OCI-LY3 (cell line): ENCODE results near the gene PSENEN.
"Not testable (repeated sequence)": the region's sequence is repeated elsewhere in the genome, so short reads cannot be mapped to it uniquely, and the experiment has no call there.

Experiments
- H2AFZ ChIP-seq: fragments of 200-600, 300-600 bp; shearing (Covaris generic); 2 replicates; pipeline ENCODE4 v1.6.0; 2014; ENCODE audit warnings: antibody characterized with exemption, low read depth, low read length
- H3K27ac ChIP-seq: fragments of 200-600, 300-600 bp; sonication (generic); 2 replicates; pipeline ENCODE4 v1.5.1; 2014; ENCODE audit warnings: mild to moderate bottlenecking, low read length, moderate library complexity, mixed read lengths
- H3K27me3 ChIP-seq: fragments of 200-600, 300-600 bp; sonication (generic); 2 replicates; pipeline ENCODE4 v1.6.1; 2014; ENCODE audit warnings: low read depth, low read length, mixed read lengths
- H3K36me3 ChIP-seq: fragments of 200-600, 300-600 bp; sonication (generic); replicated peaks from 2 replicates; pipeline ENCODE3; 2014; ENCODE audit warnings: low read depth, low read length, mixed read lengths
- H3K4me1 ChIP-seq: fragments of 300-600, 200-600 bp; sonication (generic); 2 replicates; pipeline ENCODE4 v1.6.1; 2014; ENCODE audit warnings: low read length, mixed read lengths
- H3K4me2 ChIP-seq: fragments of 200-600, 300-600 bp; sonication (generic); 2 replicates; pipeline ENCODE4 v1.6.1; 2014; ENCODE audit warnings: low read length, mixed read lengths
- H3K4me3 ChIP-seq: fragments of 300-600, 200-600 bp; sonication (generic); 2 replicates; pipeline ENCODE4 v1.5.1; 2014; ENCODE audit warnings: antibody characterized with exemption, mild to moderate bottlenecking, low read length, moderate library complexity
- H3K79me2 ChIP-seq: fragments of 300-600, 200-600 bp; shearing (Covaris generic); 2 replicates; pipeline ENCODE4 v1.6.1; 2014; ENCODE audit warnings: mild to moderate bottlenecking, low read length, mixed read lengths
- H3K9ac ChIP-seq: fragments of 300-600, 200-600 bp; shearing (Covaris generic); 2 replicates; pipeline ENCODE4 v1.6.0; 2014; ENCODE audit warnings: mild to moderate bottlenecking, low read length, moderate library complexity
- H3K9me3 ChIP-seq: fragments of 200-600, 300-600 bp; shearing (Covaris generic); 2 replicates; pipeline ENCODE4 v1.6.1; 2014; ENCODE audit warnings: low read length, mixed read lengths; ENCODE audit not compliant: insufficient read depth
- H4K20me1 ChIP-seq: fragments of 200-600, 300-600 bp; sonication (generic); 2 replicates; pipeline ENCODE4 v1.6.1; 2016; ENCODE audit warnings: low read length, mixed read lengths; ENCODE audit not compliant: insufficient read depth
- EZH2phosphoT487 ChIP-seq: fragments of 200-600 bp; shearing (Covaris generic); IDR thresholded peaks from 2 replicates; pipeline ENCODE4 v1.6.1; 2018; ENCODE audit warnings: antibody characterized with exemption, mixed run types, low read depth
- TF ChIP-seq, protein P1 (sequence below): fragments of 200-600, 300-600 bp; sonication (generic); IDR thresholded peaks from 2 replicates; pipeline ENCODE4 v1.5.1; 2014; ENCODE audit warnings: antibody characterized with exemption, low read length, low read depth

Gene PSENEN

DNA sequence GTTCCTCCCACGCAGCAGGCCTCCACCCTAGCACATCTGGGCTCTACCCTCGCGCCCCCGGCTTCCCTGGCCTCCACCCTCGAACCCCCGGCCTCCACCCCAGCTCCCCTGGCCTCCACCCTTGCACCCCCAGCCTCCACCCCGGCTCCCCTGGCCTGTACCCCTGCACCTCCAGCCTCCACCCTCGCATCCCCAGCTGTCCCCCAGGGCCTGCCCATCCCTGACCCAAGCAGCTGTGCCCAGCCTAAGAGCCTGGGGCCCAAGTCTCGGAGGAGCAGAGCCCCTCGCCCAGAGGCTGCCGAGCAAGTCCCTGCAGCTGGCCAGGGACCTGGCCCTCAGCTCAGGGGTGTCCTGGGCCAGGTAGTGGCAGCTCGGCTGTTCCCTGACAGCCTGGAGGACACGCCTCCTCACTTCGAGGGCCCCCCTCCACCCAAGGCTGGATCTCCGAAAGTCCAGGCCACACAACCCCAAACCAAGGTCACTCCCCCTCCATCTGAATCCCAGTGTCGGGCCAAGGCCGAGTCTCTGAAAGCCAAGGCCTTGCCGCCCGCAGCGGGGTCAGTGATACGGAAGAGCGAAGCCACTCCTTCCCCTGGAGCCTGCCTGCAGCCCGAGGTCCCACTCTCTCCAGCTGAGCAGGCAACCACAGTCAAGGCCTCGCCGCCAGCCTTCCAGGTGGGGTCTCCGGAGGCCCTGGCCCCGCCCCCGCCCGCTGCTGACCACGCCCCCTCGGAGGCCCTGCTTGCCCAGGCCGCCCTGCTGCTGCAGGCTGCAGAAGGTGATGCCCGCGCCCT is 22.0 kb downstream of the PSENEN start:
- H3K27ac ChIP-seq, result no peak overlapping the region
- TF ChIP-seq EZH2phosphoT487, result no peak
- TF ChIP-seq, protein P1, sequence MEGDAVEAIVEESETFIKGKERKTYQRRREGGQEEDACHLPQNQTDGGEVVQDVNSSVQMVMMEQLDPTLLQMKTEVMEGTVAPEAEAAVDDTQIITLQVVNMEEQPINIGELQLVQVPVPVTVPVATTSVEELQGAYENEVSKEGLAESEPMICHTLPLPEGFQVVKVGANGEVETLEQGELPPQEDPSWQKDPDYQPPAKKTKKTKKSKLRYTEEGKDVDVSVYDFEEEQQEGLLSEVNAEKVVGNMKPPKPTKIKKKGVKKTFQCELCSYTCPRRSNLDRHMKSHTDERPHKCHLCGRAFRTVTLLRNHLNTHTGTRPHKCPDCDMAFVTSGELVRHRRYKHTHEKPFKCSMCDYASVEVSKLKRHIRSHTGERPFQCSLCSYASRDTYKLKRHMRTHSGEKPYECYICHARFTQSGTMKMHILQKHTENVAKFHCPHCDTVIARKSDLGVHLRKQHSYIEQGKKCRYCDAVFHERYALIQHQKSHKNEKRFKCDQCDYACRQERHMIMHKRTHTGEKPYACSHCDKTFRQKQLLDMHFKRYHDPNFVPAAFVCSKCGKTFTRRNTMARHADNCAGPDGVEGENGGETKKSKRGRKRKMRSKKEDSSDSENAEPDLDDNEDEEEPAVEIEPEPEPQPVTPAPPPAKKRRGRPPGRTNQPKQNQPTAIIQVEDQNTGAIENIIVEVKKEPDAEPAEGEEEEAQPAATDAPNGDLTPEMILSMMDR, result no peak
- H2AFZ ChIP-seq, result no peak overlapping the region
- H4K20me1 ChIP-seq, result no peaks in the 10 kb centered on the region
- H3K36me3 ChIP-seq, result peaks cover 17% of the 10 kb centered on the region
- H3K9ac ChIP-seq, result no peak overlapping the region
- no peaks in the 10 kb centered on the region for H3K4me1 ChIP-seq
- no peaks in the 10 kb centered on the region for H3K27me3 ChIP-seq
- no peak overlapping the region for H3K4me2 ChIP-seq
- no peaks in the 10 kb centered on the region for H3K79me2 ChIP-seq
- H3K4me3 ChIP-seq, result no peak overlapping the region
- H3K9me3 ChIP-seq, result no peaks in the 10 kb centered on the region

- H3K27me3 ChIP-seq, result no peaks in the 10 kb centered on the region
- H3K9me3 ChIP-seq, result no peaks in the 10 kb centered on the region
- H4K20me1 ChIP-seq, result no peaks in the 10 kb centered on the region
- H3K9ac ChIP-seq, result no peak overlapping the region
- H3K4me3 ChIP-seq, result no peak overlapping the region
- no peaks in the 10 kb centered on the region for H3K79me2 ChIP-seq
- H3K27ac ChIP-seq, result no peak overlapping the region
- H2AFZ ChIP-seq, result no peak overlapping the region
- H3K36me3 ChIP-seq, result peaks cover 17% of the 10 kb centered on the region
- no peak overlapping the region for H3K4me2 ChIP-seq
- TF ChIP-seq, protein P1, result no peak
- TF ChIP-seq EZH2phosphoT487, result no peak
- no peaks in the 10 kb centered on the region for H3K4me1 ChIP-seq
Measured at GRCh38 chr19:35768082-35768421, 22.6 kb downstream of the PSENEN start.

DNA sequence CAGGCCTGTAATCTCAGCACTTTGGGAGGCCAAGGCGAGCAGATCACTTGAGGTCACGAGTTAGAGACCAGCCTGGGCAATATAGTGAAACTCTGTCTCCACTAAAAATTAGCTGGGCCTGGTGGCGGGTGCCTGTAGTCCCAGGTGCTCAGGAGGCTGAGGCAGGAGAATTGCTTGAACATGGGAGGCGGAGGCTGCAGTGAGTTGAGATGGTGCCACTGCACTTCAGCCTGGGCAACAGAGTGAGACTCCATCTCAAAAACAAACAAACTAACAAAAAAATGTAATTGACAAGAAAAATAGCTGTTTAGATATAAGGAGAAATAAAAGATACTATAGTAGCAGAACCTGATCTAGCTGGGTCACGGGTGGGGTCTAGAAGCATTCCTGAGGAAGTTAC is 26.9 kb downstream of the PSENEN start:
- H3K36me3 ChIP-seq, H3K4me2 ChIP-seq, H2AFZ ChIP-seq, H3K9me3 ChIP-seq, H3K79me2 ChIP-seq, H3K4me3 ChIP-seq, H3K9ac ChIP-seq, H3K27ac ChIP-seq, H4K20me1 ChIP-seq, H3K27me3 ChIP-seq: not testable (repeated sequence)
- H3K4me1 ChIP-seq, result peaks cover 10% of the 10 kb centered on the region

DNA sequence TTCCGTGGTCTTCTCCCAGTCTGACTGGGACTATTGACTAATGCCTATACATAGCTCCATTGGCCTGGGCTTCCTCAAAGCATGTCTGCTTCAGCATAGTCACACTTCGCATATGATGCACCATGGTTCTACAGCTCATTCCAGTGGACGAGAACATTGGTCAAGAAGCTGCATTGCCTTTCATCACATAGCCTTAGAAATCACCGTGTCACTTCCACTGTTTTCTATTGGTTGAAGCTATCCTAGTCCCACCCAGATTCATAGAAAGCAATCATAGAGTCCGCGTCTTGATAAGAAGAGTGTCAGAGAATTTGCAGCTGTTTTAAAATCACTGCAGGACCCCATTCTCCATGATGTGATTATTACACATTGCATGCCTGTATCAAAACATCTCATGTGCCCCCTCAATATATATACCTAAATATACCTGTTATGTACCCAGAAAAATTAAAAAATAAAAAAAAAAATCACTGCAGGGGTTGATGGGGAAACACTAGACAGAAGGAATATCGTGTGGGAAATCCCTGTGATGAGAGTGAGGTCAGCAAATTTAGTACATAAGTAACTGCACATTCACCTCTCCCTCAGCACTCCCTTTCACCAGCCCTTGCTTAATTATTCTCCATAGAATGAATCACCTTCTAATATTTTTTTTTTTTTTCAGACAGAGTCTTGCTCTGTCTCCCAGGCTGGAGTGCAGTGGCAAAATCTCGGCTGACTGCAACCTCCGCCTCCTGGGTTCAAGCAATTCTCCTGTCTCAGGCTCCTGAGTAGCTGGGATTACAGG is 27.8 kb downstream of the PSENEN start:
- H3K27me3 ChIP-seq, result no peaks in the 10 kb centered on the region
- no peaks in the 10 kb centered on the region for H3K79me2 ChIP-seq
- no peak overlapping the region for H2AFZ ChIP-seq
- H3K36me3 ChIP-seq, result peaks cover 3% of the 10 kb centered on the region
- H4K20me1 ChIP-seq, result no peaks in the 10 kb centered on the region
- peaks cover 10% of the 10 kb centered on the region for H3K4me1 ChIP-seq
- no peak overlapping the region for H3K4me2 ChIP-seq
- TF ChIP-seq, protein P1, result no peak
- TF ChIP-seq EZH2phosphoT487, result no peak
- H3K27ac ChIP-seq, result no peak overlapping the region
- no peak overlapping the region for H3K4me3 ChIP-seq
- H3K9me3 ChIP-seq, result no peaks in the 10 kb centered on the region
- H3K9ac ChIP-seq, result no peak overlapping the region
